Stimulated activated CD8-positive, alpha-beta memory T cell treated with anti-CD3 and anti-CD28 coated beads, Interleukin-15, amount 100 ng/mL, for 4 hours (primary cell): ENCODE data around the gene KIF1A.

Experiments used
- DNase-seq, 2 donors: peaks; one replicate each; pipeline ENCODE4 v3.0.0-alpha.2; 2020; ENCODE audit warnings: low read depth in 2 of 2

Gene KIF1A

GRCh38 chr2:240799033-240799820 lies 20.8 kb downstream of the KIF1A start:
- no peak for DNase-seq

- DNase-seq = no peak
These were observed 21.6 kb downstream of the KIF1A start for GRCh38 chr2:240798327-240798905.

GRCh38 chr2:240797914-240798313 lies 22.1 kb downstream of the KIF1A start:
- no peak for DNase-seq

GRCh38 chr2:240797500-240797895 lies 22.5 kb downstream of the KIF1A start:
- no peak for DNase-seq

- no peak for DNase-seq
These were observed 23.2 kb downstream of the KIF1A start for GRCh38 chr2:240796543-240797499.

GRCh38 chr2:240795916-240796510 lies 24.0 kb downstream of the KIF1A start:
- DNase-seq = no peak

- no peak for DNase-seq
These were observed 24.6 kb downstream of the KIF1A start for GRCh38 chr2:240795454-240795853.

GRCh38 chr2:240794178-240794721 lies 25.8 kb downstream of the KIF1A start:
- no peak for DNase-seq

GRCh38 chr2:240793313-240794177 lies 26.5 kb downstream of the KIF1A start:
- DNase-seq = no peak

- no peak for DNase-seq
These were observed 27.2 kb downstream of the KIF1A start for GRCh38 chr2:240792629-240793312.

GRCh38 chr2:240791821-240792628 lies 28.0 kb downstream of the KIF1A start:
- DNase-seq = no peak

- no peak for DNase-seq
These were observed 28.7 kb downstream of the KIF1A start for GRCh38 chr2:240791221-240791800.

- DNase-seq = no peak
These were observed 29.4 kb downstream of the KIF1A start for GRCh38 chr2:240790370-240791220.

GRCh38 chr2:240789501-240790369 lies 30.3 kb downstream of the KIF1A start:
- no peak for DNase-seq

GRCh38 chr2:240789051-240789453 lies 31.0 kb downstream of the KIF1A start:
- DNase-seq = no peak

GRCh38 chr2:240788482-240788881 lies 31.5 kb downstream of the KIF1A start:
- no peak for DNase-seq
